ENCODE data around the gene CAPN9.
"Not testable (repeated sequence)": the region's sequence is repeated elsewhere in the genome, so short reads cannot be mapped to it uniquely, and the experiment has no call there.

Gene CAPN9

DNA sequence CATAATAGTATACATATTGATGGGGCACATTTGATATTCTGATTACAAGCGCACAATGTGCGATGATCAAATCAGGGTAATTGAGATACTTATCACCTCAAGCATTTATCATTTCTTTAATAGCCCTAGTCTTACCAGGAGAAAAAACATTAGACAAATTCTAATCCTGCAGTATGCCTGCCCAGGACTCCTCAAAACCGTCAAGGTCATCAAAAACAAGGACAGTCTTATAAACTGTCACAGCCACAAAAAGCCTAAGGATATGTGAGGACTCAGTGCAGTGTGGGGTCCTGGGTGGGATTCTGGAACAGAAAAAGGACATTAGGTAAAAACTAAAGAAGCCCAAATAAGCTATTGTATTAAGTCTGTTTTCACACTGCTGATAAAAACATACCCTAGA lies 19.1 kb downstream of the CAPN9 start:
- TF ChIP-seq OSR1 (CRISPR knock-in tag; IDR thresholded peaks at IDR 0.05) (no peak), ZNF565 (CRISPR knock-in tag; conservative IDR thresholded peaks at IDR 0.05; ENCODE audit: low read depth) (no peak), ZNF70 (CRISPR knock-in tag; IDR thresholded peaks at IDR 0.05) (no peak), TOX (CRISPR knock-in tag; IDR thresholded peaks at IDR 0.05; ENCODE audit: borderline replicate concordance) (no peak), TSHZ2 (CRISPR knock-in tag; IDR thresholded peaks at IDR 0.05) (no peak), BACH2 (CRISPR knock-in tag; IDR thresholded peaks at IDR 0.05; ENCODE audit: borderline replicate concordance) (no peak), RARB (CRISPR knock-in tag; IDR thresholded peaks at IDR 0.05) (no peak), GLIS3 (CRISPR knock-in tag; IDR thresholded peaks at IDR 0.05) (no peak), ZC3H10 (CRISPR knock-in tag; IDR thresholded peaks at IDR 0.05) (no peak), ZNF8 (CRISPR knock-in tag; IDR thresholded peaks at IDR 0.05) (no peak), PPARA (CRISPR knock-in tag; IDR thresholded peaks at IDR 0.05; ENCODE audit: borderline replicate concordance) (no peak), CREB5 (CRISPR knock-in tag; IDR thresholded peaks at IDR 0.05; ENCODE audit: low read depth) (no peak), ZFP3 (CRISPR knock-in tag; IDR thresholded peaks at IDR 0.05) (no peak), SNAI2 (CRISPR knock-in tag; IDR thresholded peaks at IDR 0.05) (no peak), ZFP30 (CRISPR knock-in tag; IDR thresholded peaks at IDR 0.05) (no peak), CSDC2 (CRISPR knock-in tag; IDR thresholded peaks at IDR 0.05) (no peak), TCF4 (CRISPR knock-in tag; IDR thresholded peaks at IDR 0.05; ENCODE audit: borderline replicate concordance) (no peak), ESRRG (CRISPR knock-in tag; IDR thresholded peaks at IDR 0.05) (no peak)
- TF ChIP-seq, protein P1, sequence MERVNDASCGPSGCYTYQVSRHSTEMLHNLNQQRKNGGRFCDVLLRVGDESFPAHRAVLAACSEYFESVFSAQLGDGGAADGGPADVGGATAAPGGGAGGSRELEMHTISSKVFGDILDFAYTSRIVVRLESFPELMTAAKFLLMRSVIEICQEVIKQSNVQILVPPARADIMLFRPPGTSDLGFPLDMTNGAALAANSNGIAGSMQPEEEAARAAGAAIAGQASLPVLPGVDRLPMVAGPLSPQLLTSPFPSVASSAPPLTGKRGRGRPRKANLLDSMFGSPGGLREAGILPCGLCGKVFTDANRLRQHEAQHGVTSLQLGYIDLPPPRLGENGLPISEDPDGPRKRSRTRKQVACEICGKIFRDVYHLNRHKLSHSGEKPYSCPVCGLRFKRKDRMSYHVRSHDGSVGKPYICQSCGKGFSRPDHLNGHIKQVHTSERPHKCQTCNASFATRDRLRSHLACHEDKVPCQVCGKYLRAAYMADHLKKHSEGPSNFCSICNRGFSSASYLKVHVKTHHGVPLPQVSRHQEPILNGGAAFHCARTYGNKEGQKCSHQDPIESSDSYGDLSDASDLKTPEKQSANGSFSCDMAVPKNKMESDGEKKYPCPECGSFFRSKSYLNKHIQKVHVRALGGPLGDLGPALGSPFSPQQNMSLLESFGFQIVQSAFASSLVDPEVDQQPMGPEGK (CRISPR knock-in tag; IDR thresholded peaks at IDR 0.05; ENCODE audit: borderline replicate concordance), result no peak
- TF ChIP-seq, protein P2, sequence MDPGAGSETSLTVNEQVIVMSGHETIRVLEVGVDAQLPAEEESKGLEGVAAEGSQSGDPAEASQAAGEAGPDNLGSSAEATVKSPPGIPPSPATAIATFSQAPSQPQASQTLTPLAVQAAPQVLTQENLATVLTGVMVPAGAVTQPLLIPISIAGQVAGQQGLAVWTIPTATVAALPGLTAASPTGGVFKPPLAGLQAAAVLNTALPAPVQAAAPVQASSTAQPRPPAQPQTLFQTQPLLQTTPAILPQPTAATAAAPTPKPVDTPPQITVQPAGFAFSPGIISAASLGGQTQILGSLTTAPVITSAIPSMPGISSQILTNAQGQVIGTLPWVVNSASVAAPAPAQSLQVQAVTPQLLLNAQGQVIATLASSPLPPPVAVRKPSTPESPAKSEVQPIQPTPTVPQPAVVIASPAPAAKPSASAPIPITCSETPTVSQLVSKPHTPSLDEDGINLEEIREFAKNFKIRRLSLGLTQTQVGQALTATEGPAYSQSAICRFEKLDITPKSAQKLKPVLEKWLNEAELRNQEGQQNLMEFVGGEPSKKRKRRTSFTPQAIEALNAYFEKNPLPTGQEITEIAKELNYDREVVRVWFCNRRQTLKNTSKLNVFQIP (CRISPR knock-in tag; IDR thresholded peaks at IDR 0.05; ENCODE audit: borderline replicate concordance, low read depth), result no peak
- no peak for ATAC-seq

DNA sequence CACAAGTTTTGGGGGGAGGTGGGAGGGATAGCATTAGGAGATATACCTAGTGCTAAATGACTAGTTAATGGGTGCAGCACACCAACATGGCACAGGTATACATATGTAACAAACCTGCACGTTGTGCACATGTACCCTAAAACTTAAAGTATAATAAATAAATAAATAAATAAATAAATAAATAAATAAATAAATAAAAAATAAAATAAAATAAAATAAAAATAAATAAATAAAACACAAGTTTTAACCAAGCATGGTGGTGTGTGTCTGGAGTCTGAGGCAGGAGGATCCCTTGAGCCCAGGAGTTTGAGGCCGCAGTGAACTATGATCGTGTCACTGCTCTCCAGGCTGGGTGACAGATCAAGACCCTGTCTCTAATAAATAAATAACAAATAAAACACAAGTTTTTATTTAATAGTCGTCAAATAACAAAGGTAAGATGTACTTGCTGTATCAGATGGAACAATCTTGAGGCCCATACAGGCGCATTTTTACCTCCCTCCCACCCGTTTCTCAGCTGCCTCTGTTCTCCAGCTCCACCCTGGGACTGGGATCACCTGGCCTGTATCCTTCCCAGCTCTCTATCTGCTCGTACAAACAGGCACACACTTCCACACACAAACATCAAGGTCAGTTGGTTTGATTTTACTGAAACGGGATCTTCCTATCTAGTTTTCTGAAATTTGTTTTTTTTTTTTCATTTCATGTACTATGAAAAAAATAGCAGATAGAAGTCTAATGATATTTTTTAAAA lies 20.8 kb downstream of the CAPN9 start:
- ATAC-seq, result not testable (repeated sequence)

DNA sequence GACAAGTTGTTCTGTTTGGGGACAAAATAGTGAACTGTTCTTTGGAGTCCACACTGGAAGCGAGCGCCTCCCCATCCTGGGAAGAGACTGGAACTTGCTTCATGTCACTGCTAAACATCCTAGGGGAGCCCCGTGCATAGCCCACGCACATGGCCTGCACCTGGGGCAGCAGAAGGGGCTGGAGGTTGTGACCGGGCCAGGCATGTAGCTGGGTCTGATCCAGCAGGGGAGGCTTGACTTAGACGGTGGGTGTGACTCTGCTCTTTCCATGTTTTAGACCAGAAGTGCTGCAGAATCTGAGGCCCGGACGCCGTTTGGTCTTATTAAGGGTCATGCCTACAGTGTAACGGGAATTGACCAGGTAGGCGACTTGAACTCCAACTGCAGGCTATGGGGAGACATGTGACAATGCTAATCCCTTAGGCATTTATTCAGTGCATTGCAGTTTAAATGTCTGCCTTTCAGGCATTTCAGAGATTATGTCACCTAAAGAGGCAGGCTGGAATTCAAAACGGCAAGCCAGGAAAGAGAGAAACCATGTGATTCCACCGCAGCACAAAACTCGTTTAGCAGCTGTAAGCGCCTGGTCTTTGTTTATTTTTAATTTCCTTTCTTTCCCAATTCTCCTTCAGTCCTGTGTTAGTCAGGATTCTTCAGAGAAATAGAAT lies 21.8 kb downstream of the CAPN9 start:
- TF ChIP-seq ZFP3 (CRISPR knock-in tag; IDR thresholded peaks at IDR 0.05), result no peak
- TF ChIP-seq TCF4 (CRISPR knock-in tag; IDR thresholded peaks at IDR 0.05; ENCODE audit: borderline replicate concordance), result no peak
- TF ChIP-seq BACH2 (CRISPR knock-in tag; IDR thresholded peaks at IDR 0.05; ENCODE audit: borderline replicate concordance), result no peak
- TF ChIP-seq PPARA (CRISPR knock-in tag; IDR thresholded peaks at IDR 0.05; ENCODE audit: borderline replicate concordance), result no peak
- TF ChIP-seq TOX (CRISPR knock-in tag; IDR thresholded peaks at IDR 0.05; ENCODE audit: borderline replicate concordance), result no peak
- TF ChIP-seq GLIS3 (CRISPR knock-in tag; IDR thresholded peaks at IDR 0.05), result no peak
- no peak for TF ChIP-seq ARNTL (CRISPR knock-in tag; IDR thresholded peaks at IDR 0.05; ENCODE audit: borderline replicate concordance, low read depth)
- TF ChIP-seq, protein P2 (CRISPR knock-in tag; IDR thresholded peaks at IDR 0.05; ENCODE audit: borderline replicate concordance, low read depth), result no peak
- TF ChIP-seq ZC3H10 (CRISPR knock-in tag; IDR thresholded peaks at IDR 0.05), result no peak
- TF ChIP-seq ZNF70 (CRISPR knock-in tag; IDR thresholded peaks at IDR 0.05), result no peak
- TF ChIP-seq ISL1 (CRISPR knock-in tag; IDR thresholded peaks at IDR 0.05), result no peak
- no peak for ATAC-seq
